DMS79 (cell line): ENCODE measurements around the gene LRRC75B.
"Not testable (repeated sequence)": the region's sequence is repeated elsewhere in the genome, so short reads cannot be mapped to it uniquely, and the experiment has no call there.

Experiments used
- DNase-seq: peaks from one replicate; lab custom pipeline; 2025; lab: John Stamatoyannopoulos, UW

LRRC75B gene

GRCh38 chr22:24553597-24554312, 39.1 kb downstream of the LRRC75B start:
- no peak for DNase-seq

- not testable (repeated sequence) for DNase-seq
These were observed 40.2 kb downstream of the LRRC75B start for GRCh38 chr22:24552503-24553286.

GRCh38 chr22:24550902-24551435, 41.9 kb downstream of the LRRC75B start:
- DNase-seq, result no peak

GRCh38 chr22:24550028-24550901, 42.6 kb downstream of the LRRC75B start:
- no peak for DNase-seq

- no peak for DNase-seq
These were observed 44.1 kb downstream of the LRRC75B start for GRCh38 chr22:24548812-24549211.

- DNase-seq, result no peak
These were observed 49.1 kb downstream of the LRRC75B start for GRCh38 chr22:24543679-24544243.

GRCh38 chr22:24543185-24543601, 49.7 kb downstream of the LRRC75B start:
- DNase-seq, result no peak

- no peak for DNase-seq
These were observed 50.2 kb downstream of the LRRC75B start for GRCh38 chr22:24542641-24543040.

- no peak for DNase-seq
These were observed 51.0 kb downstream of the LRRC75B start for GRCh38 chr22:24541681-24542515.

GRCh38 chr22:24540470-24540869, 52.4 kb downstream of the LRRC75B start:
- DNase-seq, result no peak

- no peak for DNase-seq
These were observed 56.8 kb downstream of the LRRC75B start for GRCh38 chr22:24536089-24536488.
